ENCODE data around the gene LRCH4.

DNA sequence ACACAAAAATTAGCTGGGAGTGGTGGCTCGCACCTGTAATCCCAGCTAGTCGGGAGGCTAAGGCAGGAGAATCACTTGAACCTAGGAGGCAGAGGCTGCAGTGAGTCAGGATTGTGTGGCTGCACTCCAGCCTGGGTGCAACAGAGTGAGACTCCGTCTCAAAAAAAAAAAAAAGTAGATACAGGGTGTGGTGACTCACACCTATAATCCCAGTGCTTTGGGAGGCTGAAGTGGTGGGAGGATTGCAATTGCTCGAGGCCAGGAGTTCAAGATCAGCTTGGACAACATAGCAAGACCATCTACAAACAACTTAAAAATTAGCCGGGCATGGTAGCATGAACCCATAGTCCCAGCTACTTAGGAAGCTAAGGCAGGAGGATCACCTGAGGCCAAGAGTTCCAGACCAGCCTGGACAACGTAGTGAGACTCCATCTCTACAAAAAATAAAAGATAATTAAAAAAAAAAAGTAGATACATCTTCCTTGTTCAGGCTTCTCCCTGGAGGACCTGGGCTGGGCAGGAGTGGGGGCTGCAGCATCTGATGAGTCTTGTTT lies 28.5 kb upstream of the LRCH4 start:
- TF ChIP-seq, protein P1, sequence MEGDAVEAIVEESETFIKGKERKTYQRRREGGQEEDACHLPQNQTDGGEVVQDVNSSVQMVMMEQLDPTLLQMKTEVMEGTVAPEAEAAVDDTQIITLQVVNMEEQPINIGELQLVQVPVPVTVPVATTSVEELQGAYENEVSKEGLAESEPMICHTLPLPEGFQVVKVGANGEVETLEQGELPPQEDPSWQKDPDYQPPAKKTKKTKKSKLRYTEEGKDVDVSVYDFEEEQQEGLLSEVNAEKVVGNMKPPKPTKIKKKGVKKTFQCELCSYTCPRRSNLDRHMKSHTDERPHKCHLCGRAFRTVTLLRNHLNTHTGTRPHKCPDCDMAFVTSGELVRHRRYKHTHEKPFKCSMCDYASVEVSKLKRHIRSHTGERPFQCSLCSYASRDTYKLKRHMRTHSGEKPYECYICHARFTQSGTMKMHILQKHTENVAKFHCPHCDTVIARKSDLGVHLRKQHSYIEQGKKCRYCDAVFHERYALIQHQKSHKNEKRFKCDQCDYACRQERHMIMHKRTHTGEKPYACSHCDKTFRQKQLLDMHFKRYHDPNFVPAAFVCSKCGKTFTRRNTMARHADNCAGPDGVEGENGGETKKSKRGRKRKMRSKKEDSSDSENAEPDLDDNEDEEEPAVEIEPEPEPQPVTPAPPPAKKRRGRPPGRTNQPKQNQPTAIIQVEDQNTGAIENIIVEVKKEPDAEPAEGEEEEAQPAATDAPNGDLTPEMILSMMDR (conservative IDR thresholded peaks at IDR 0.05; ENCODE audit: low read length) = no peak
- no peak for TF ChIP-seq EZH2phosphoT487 (IDR thresholded peaks at IDR 0.05; ENCODE audit: borderline replicate concordance, low read depth, low read length)
